Activated CD4-positive, alpha-beta T cell treated with anti-CD3 and anti-CD28 coated beads for 24 hours (primary cell): ENCODE results near the gene TEDC1.

Experiments
- DNase-seq, 2 donors: peaks; one replicate each; pipeline ENCODE4 v3.0.0-alpha.2; 2020; ENCODE audit warnings: low read depth in 2 of 2

Gene TEDC1

GRCh38 chr14:105484069-105484996 lies 6.7 kb upstream of the TEDC1 start:
- DNase-seq = no peak

GRCh38 chr14:105484997-105485393 lies 6.1 kb upstream of the TEDC1 start:
- DNase-seq = no peak

- no peak for DNase-seq
Observed at GRCh38 chr14:105485739-105486162, 5.3 kb upstream of the TEDC1 start.

GRCh38 chr14:105486163-105486973 lies 4.7 kb upstream of the TEDC1 start, which contains the start of gene CRIP1:
TSS of gene CRIP1 (plus strand) at chr14:105486886. CDS start at chr14:105487260, 374 bp downstream.
- DNase-seq = no peak

GRCh38 chr14:105486974-105487448 lies 4.0 kb upstream of the TEDC1 start:
- DNase-seq = no peak

- no peak for DNase-seq
Observed at GRCh38 chr14:105487449-105487985, 3.5 kb upstream of the TEDC1 start.

GRCh38 chr14:105487986-105488777 lies 2.9 kb upstream of the TEDC1 start:
- DNase-seq = no peak

GRCh38 chr14:105488781-105489541 lies 2.1 kb upstream of the TEDC1 start:
- DNase-seq = no peak

- peak; percentile 71 to 78 for DNase-seq
Observed at GRCh38 chr14:105489542-105490266, 1.3 kb upstream of the TEDC1 start.

- DNase-seq = no peak
Observed at GRCh38 chr14:105490267-105490571, 827 bp upstream of the TEDC1 start.

- peak; percentile 81 to 92 for DNase-seq
Observed at GRCh38 chr14:105491366-105491973, 424 bp downstream of the TEDC1 start.

- no peak for DNase-seq
Observed at GRCh38 chr14:105492031-105492970, 1.3 kb downstream of the TEDC1 start.

GRCh38 chr14:105492971-105493871 lies 2.2 kb downstream of the TEDC1 start:
- DNase-seq = no peak

GRCh38 chr14:105493921-105494605 lies 3.0 kb downstream of the TEDC1 start:
- DNase-seq = no peak

GRCh38 chr14:105494606-105494929 lies 3.5 kb downstream of the TEDC1 start:
- no peak for DNase-seq

GRCh38 chr14:105495101-105495989 lies 4.3 kb downstream of the TEDC1 start:
- DNase-seq = no peak
